Kidney (tissue), 14 donors: Measurements from ENCODE around the gene DOK6. TPM values are rescaled to one million over a fixed set of nuclear protein-coding genes. Genes with fewer than 3 reads are reported as not detected.

Experiments used
- DNase-seq, 5 donors: peaks; one replicate each; pipeline ENCODE4 v3.0.0-alpha.2; 2013 to 2020
- FAIRE-seq: peaks from 2 replicates; lab custom pipeline; 2012; peaks lifted over from hg19 to GRCh38; lab: Jason Lieb, UNC
- H3K27ac ChIP-seq, 2 donors: one replicate each; pipeline ENCODE4 v1.7.0; 2013; ENCODE audit warnings: low read depth in 2 of 2, low read length in 2 of 2, inconsistent platforms in 1 of 2
- H3K27me3 ChIP-seq: one replicate; pipeline ENCODE4 v1.7.1; 2013; ENCODE audit warnings: low read length, inconsistent platforms; ENCODE audit not compliant: control insufficient read depth, insufficient read depth
- H3K36me3 ChIP-seq, 3 donors: one replicate each; pipeline versions ENCODE4 v1.7.0 to v1.7.1; 2013; ENCODE audit warnings: low read length in 3 of 3, control low read depth in 1 of 3, inconsistent platforms in 1 of 3; ENCODE audit not compliant: insufficient read depth in 3 of 3, control insufficient read depth in 2 of 3
- H3K4me1 ChIP-seq, 3 donors: one replicate each; pipeline versions ENCODE4 v1.7.0 to v1.7.1; 2013; ENCODE audit warnings: low read length in 3 of 3, inconsistent platforms in 1 of 3, low read depth in 1 of 3; ENCODE audit not compliant: control insufficient read depth in 2 of 3, insufficient read depth in 2 of 3
- H3K4me3 ChIP-seq, 3 donors: one replicate each; pipeline versions ENCODE4 v1.7.0 to v1.8.1; 2013; ENCODE audit warnings: low read length in 3 of 3, control low read depth in 1 of 3, inconsistent platforms in 1 of 3
- H3K9ac ChIP-seq, 3 donors: one replicate each; pipeline versions ENCODE4 v1.7.0 to v1.7.1; 2013; ENCODE audit warnings: low read length in 3 of 3, control low read depth in 1 of 3, inconsistent platforms in 1 of 3
- H3K9me3 ChIP-seq, 3 donors: one replicate each; pipeline versions ENCODE4 v1.7.0 to v1.7.1; 2013; ENCODE audit warnings: low read length in 3 of 3, control low read depth in 1 of 3, inconsistent platforms in 1 of 3; ENCODE audit not compliant: control insufficient read depth in 2 of 3, insufficient read depth in 1 of 3
- CTCF ChIP-seq: IDR thresholded peaks from 3 replicates; pipeline ENCODE4 v1.5.1; 2012; ENCODE audit warnings: mild to moderate bottlenecking, moderate library complexity, borderline replicate concordance; ENCODE audit not compliant: insufficient read depth; ENCODE audit errors: extremely low read depth
- intact Hi-C: fragments of 100-400 bp; cut with DNase I; formaldehyde crosslinking; loops from one replicate; pipeline ENCODE4 v1.11.1; 2022
- polyA plus RNA-seq: library from polyadenylated mRNA; stranded (reverse); fragments of 350-450 nt; fragmentation: Illumina TruSeq; extraction: RNeasy Lipid Tissue Mini Kit (QIAGEN cat#74804); gene quantifications from one replicate; pipeline ENCODE4 v1.2.3, GENCODE V29; 2014; ENCODE audit warnings: low read depth, low replicate concordance; ENCODE audit not compliant: insufficient read depth
- total RNA-seq: library from RNA; stranded (reverse); fragmentation: NEBNext Ultra II Directional; extraction: Animal tissue kit (Norgen Biotek cat#: 25700); gene quantifications from one replicate; pipeline ENCODE4 v1.2.1, GENCODE V29; 2021
- donor health status: control.
- donor health status: control.
- donor health status: control.
- donor health status: control.
- donor health status: control.
- donor health status: DM: yes; HTN: yes; CAD: no.
- donor health status: Normal renal cell carcinoma (clear cell type).

Gene DOK6
- total and polyA plus RNA-seq, 2 donors from 2014 or later = 3.8 to 4.6 TPM

- TF ChIP-seq CTCF = no peak
- Histone ChIP-seq H3K4me3 (no peak overlapping the region), H3K27me3 (no peaks in the 10 kb centered on the region), H3K9me3 (no peaks in the 10 kb centered on the region), H3K27ac (no peak overlapping the region), H3K4me1 (no peaks in the 10 kb centered on the region), H3K9ac (no peak overlapping the region), H3K36me3 (no peaks in the 10 kb centered on the region)
- intact Hi-C loops = no loop called here
- peak in 2 of 5 donors; percentile 16 to 55 for DNase-seq
- FAIRE-seq = no peak
Measured at GRCh38 chr18:69845593-69846506, 445.2 kb downstream of the DOK6 start.

GRCh38 chr18:69853051-69853450, 452.4 kb downstream of the DOK6 start:
- H3K9ac ChIP-seq = no peak overlapping the region
- no peaks in the 10 kb centered on the region for H3K4me1 ChIP-seq
- H3K4me3 ChIP-seq = no peak overlapping the region
- TF ChIP-seq CTCF = no peak
- no peaks in the 10 kb centered on the region for H3K36me3 ChIP-seq
- H3K9me3 ChIP-seq = no peaks in the 10 kb centered on the region
- FAIRE-seq (no peak), DNase-seq (no peak)
- H3K27me3 ChIP-seq = no peaks in the 10 kb centered on the region
- intact Hi-C loops = no loop called here
- H3K27ac ChIP-seq = no peak overlapping the region

- intact Hi-C loops = no loop called here
- H3K4me3 ChIP-seq = no peak overlapping the region
- no peak for FAIRE-seq
- H3K27ac ChIP-seq = no peak overlapping the region
- no peaks in the 10 kb centered on the region for H3K36me3 ChIP-seq
- no peaks in the 10 kb centered on the region for H3K9me3 ChIP-seq
- H3K27me3 ChIP-seq = no peaks in the 10 kb centered on the region
- DNase-seq = no peak
- H3K9ac ChIP-seq = no peak overlapping the region
- no peaks in the 10 kb centered on the region for H3K4me1 ChIP-seq
- TF ChIP-seq CTCF = no peak
Measured at GRCh38 chr18:69854455-69854854, 453.8 kb downstream of the DOK6 start.
